ENCODE results near the gene FLT1. TPM values are rescaled to one million over a fixed set of nuclear protein-coding genes. Genes with fewer than 3 reads are reported as not detected.

Gene FLT1
- total and polyA plus RNA-seq, 9 donors, result 5.8 to 31.4 (median 9.9) TPM

DNA sequence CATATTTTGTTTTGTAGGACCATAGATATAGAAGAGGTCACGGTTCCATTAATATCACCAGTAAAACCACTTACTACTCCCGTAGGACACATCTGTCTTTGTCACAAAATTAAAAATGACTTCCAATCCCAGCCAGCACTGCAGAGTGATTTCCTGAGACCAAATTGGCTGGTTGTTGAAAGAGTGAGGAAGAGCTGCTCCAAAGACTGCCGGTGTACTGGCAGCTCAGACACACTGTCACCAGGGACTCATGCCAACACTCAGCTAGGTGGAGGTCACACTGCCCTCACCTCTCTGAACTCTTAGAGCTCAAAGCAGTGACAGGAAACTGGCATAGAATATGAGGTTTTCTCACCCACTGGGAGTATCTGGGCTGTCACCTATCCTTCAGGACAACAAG lies 52.1 kb downstream of the FLT1 start:
- H3K27ac ChIP-seq, result no peak overlapping the region
- H3K9me3 ChIP-seq, result peaks cover 0 to 3% of the 10 kb centered on the region in 2 donors
- WGBS, 3 donors, result 57 to 74% (median 69%) methylated on average over 3 of the region's 3 CpGs
- intact Hi-C loops (cut with DNase I), result no loop called here
- H3K4me3 ChIP-seq, result no peak overlapping the region
- no peak for DNase-seq
- H3K4me1 ChIP-seq (ENCODE audit: insufficient read depth), result no peaks in the 10 kb centered on the region
- no peaks in the 10 kb centered on the region for H3K36me3 ChIP-seq
- no peaks in the 10 kb centered on the region for H3K27me3 ChIP-seq
- TF ChIP-seq EP300 (IDR thresholded peaks at IDR 0.05) (no peak), CTCF (IDR thresholded peaks at IDR 0.05) (no peak), POLR2A (IDR thresholded peaks at IDR 0.05) (no peak)

- Histone ChIP-seq H3K27me3 (no peaks in the 10 kb centered on the region), H3K4me1 (ENCODE audit: insufficient read depth) (no peaks in the 10 kb centered on the region), H3K4me3 (no peak overlapping the region), H3K36me3 (no peaks in the 10 kb centered on the region), H3K27ac (no peak overlapping the region), H3K9me3 (peaks cover 0 to 3% of the 10 kb centered on the region in 2 donors)
- no peak for DNase-seq
- intact Hi-C loops (cut with DNase I), result no loop called here
- no peak for TF ChIP-seq EP300 (IDR thresholded peaks at IDR 0.05)
- TF ChIP-seq CTCF (IDR thresholded peaks at IDR 0.05), result no peak
- no peak for TF ChIP-seq POLR2A (IDR thresholded peaks at IDR 0.05)
Observed at GRCh38 chr13:28441529-28441928, 53.4 kb downstream of the FLT1 start.

GRCh38 chr13:28440774-28441504 lies 54.0 kb downstream of the FLT1 start:
- Histone ChIP-seq H3K36me3 (no peaks in the 10 kb centered on the region), H3K27me3 (no peaks in the 10 kb centered on the region), H3K27ac (no peak overlapping the region), H3K9me3 (peaks cover 0 to 3% of the 10 kb centered on the region in 2 donors), H3K4me1 (ENCODE audit: insufficient read depth) (no peaks in the 10 kb centered on the region), H3K4me3 (no peak overlapping the region)
- 73 to 78% (median 73%) methylated on average over 4 of the region's 4 CpGs for WGBS, 3 donors
- intact Hi-C loops (cut with DNase I), result no loop called here
- TF ChIP-seq POLR2A (IDR thresholded peaks at IDR 0.05) (no peak), EP300 (IDR thresholded peaks at IDR 0.05) (no peak), CTCF (IDR thresholded peaks at IDR 0.05) (no peak)
- DNase-seq, result no peak

DNA sequence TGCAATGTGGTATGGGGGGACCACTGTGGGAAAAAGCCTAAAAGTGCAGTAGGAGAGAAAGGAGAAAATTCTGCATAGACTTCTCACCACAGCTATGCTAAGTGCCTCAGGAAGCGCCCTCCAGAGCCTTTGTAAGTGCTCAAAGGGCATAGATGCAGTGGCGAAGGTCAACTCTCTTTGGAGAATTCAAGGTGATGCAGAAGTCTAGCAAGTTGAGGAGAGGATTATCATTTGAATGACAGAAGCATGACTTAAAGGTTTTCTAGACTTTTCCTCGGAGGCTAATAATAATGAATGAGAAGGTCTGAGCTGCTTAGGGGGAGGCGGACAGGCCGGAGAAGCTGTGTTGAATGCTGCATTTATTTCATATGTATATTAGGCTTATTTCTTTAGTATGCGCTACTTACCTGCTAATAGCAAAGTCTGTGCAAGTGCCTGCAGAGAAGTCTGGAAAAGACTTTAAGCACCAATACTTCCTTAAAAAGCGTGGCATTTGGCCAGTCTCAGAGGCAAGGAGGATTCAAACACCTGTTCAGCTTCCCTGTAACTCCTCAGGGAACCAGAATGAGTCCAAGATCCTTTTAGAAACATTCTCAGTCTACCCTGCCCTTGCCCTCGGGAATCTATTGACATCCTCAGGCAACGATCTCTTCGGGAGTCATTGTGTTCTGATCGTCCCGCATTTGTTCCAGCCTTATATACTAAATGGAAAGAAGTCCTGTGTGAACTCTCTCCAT lies 56.2 kb downstream of the FLT1 start:
- TF ChIP-seq EP300 (IDR thresholded peaks at IDR 0.05), result no peak
- TF ChIP-seq POLR2A (IDR thresholded peaks at IDR 0.05), result no peak
- TF ChIP-seq CTCF (IDR thresholded peaks at IDR 0.05), result no peak
- intact Hi-C loops (cut with DNase I), result no loop called here

More for the DNA sequence above, 56.2 kb downstream of the FLT1 start:
- Histone ChIP-seq H3K4me3 (no peak overlapping the region), H3K27ac (no peak overlapping the region), H3K36me3 (no peaks in the 10 kb centered on the region), H3K9me3 (peaks cover 0 to 3% of the 10 kb centered on the region in 2 donors), H3K27me3 (no peaks in the 10 kb centered on the region), H3K4me1 (ENCODE audit: insufficient read depth) (no peaks in the 10 kb centered on the region)
- DNase-seq, result no peak
- 57 to 61% (median 57%) methylated on average over 12 of the region's 12 CpGs for WGBS, 3 donors
